Transverse colon (tissue), 4 donors: Measurements from ENCODE around the gene CCDC69. TPM values are rescaled to one million over a fixed set of nuclear protein-coding genes. Genes with fewer than 3 reads are reported as not detected.

Experiments
- DNase-seq: peaks from one replicate; pipeline ENCODE4 v3.0.0-alpha.2; 2019
- H3K27ac ChIP-seq, 4 donors: fragments of 200-600 bp; sonication (generic); 2 replicates each; pipeline ENCODE4 v1.5.1; 2016 to 2018; ENCODE audit warnings: inconsistent platforms in 4 of 4
- H3K27me3 ChIP-seq: fragments of 200-600 bp; sonication (generic); 2 replicates; pipeline ENCODE4 v1.5.1; 2017; ENCODE audit warnings: inconsistent platforms
- H3K36me3 ChIP-seq, 4 donors: fragments of 200-600 bp; sonication (generic); 2 replicates each; pipeline ENCODE4 v1.5.1; 2017 to 2019; ENCODE audit warnings: inconsistent platforms in 4 of 4
- H3K4me1 ChIP-seq, 4 donors: fragments of 200-600 bp; sonication (generic); 2 replicates each; pipeline ENCODE4 v1.5.1; 2017 to 2020; ENCODE audit warnings: inconsistent platforms in 4 of 4
- H3K4me3 ChIP-seq, 4 donors: fragments of 200-600 bp; sonication (generic); 1 replicate in 1 of 4; 2 replicates in 3 of 4; pipeline versions ENCODE4 v1.5.1 to v1.6.1; 2017 to 2019; ENCODE audit warnings: inconsistent platforms in 4 of 4
- H3K9me3 ChIP-seq, 2 donors: fragments of 200-600 bp; sonication (generic); 2 replicates each; pipeline ENCODE4 v1.5.1; 2017 to 2019; ENCODE audit warnings: inconsistent platforms in 2 of 2
- CTCF ChIP-seq, 5 experiments: fragments of 200-600 bp in 3 of 5; fragments of 450-650 bp in 2 of 5; sonication (generic) in 3 of 5; IDR thresholded peaks; 1 replicate in 2 of 5; 2 replicates in 3 of 5; pipeline ENCODE4 v1.5.1; 2016 to 2017; ENCODE audit warnings: antibody characterized with exemption in 5 of 5, inconsistent platforms in 3 of 5, mild to moderate bottlenecking in 2 of 5, moderate library complexity in 1 of 5
- EP300 ChIP-seq: sonication (generic); formaldehyde crosslinking; IDR thresholded peaks from one replicate; pipeline ENCODE4 v1.6.1; 2017; ENCODE audit warnings: antibody characterized with exemption, low read depth
- POLR2A ChIP-seq: fragments of 450-650 bp; IDR thresholded peaks from one replicate; pipeline ENCODE4 v1.6.1; 2016; ENCODE audit warnings: antibody characterized with exemption, mild to moderate bottlenecking, moderate library complexity
- POLR2AphosphoS5 ChIP-seq, 3 donors: sonication (generic); formaldehyde crosslinking; IDR thresholded peaks; one replicate each; pipeline ENCODE4 v1.6.1; 2016; ENCODE audit warnings: antibody characterized with exemption in 3 of 3
- WGBS, 2 donors: methylation state at CpG; one replicate each; pipeline ENCODE4 v1.1.5; 2018; ENCODE audit warnings: low coverage in 1 of 2; 5-methylcytosine and 5-hydroxymethylcytosine counted together
- in situ Hi-C, 4 donors: fragments of 200-750 bp; cut with MboI; loops; one replicate each; pipeline versions ENCODE4 v1.15.0 to v1.15.1; 2017; ENCODE audit warnings: low sequenced_read_pairs in 3 of 4, low pct_ligation_motif_present in 1 of 4, low pct_unique_long_range_greater_than_20kb in 1 of 4
- intact Hi-C: fragments of 100-400 bp; cut with DNase I; formaldehyde crosslinking; loops from one replicate; pipeline ENCODE4 v1.15.1; 2023; ENCODE audit warnings: low total_unique reads
- total RNA-seq, 4 donors: library from RNA; depleted of rRNA; stranded (reverse); fragments of >200 nt; gene quantifications; one replicate each; pipeline ENCODE4 v1.1.0, GENCODE V29; 2016

CCDC69 gene
- total RNA-seq, 4 donors from 2014 or later, result 37.7 to 89.2 (median 62.1) TPM

- WGBS, 2 donors, result 92 to 100% methylated on average over 1 to 6 of the region's 7 CpGs
- intact Hi-C loops (no loop called here), in situ Hi-C loops (no loop called here)
- H3K4me3 ChIP-seq, result no peak overlapping the region
- DNase-seq, result no peak
- TF ChIP-seq EP300 (no peak), POLR2A (no peak), CTCF (IDR thresholded peaks at IDR 0.05) (no peak), POLR2AphosphoS5 (IDR thresholded peaks at IDR 0.05) (no peak)
- no peaks in the 10 kb centered on the region for H3K9me3 ChIP-seq
- peaks cover 0 to 5% (median 0%) of the 10 kb centered on the region in 4 donors for H3K36me3 ChIP-seq
- H3K4me1 ChIP-seq, result no peaks in the 10 kb centered on the region
- H3K27ac ChIP-seq, result no peak overlapping the region
- H3K27me3 ChIP-seq, result no peaks in the 10 kb centered on the region
Measured at GRCh38 chr5:151183456-151184245, 40.2 kb downstream of the CCDC69 start.

- Histone ChIP-seq H3K4me3 (no peak overlapping the region), H3K27me3 (no peaks in the 10 kb centered on the region), H3K4me1 (no peaks in the 10 kb centered on the region), H3K36me3 (peaks cover 0 to 5% (median 0%) of the 10 kb centered on the region in 4 donors), H3K27ac (no peak overlapping the region), H3K9me3 (no peaks in the 10 kb centered on the region)
- intact Hi-C loops, result no loop called here
- in situ Hi-C loops, result no loop called here
- no peak for TF ChIP-seq POLR2AphosphoS5 (IDR thresholded peaks at IDR 0.05)
- DNase-seq, result no peak
- 92% methylated on average over 8 of the region's 8 CpGs; no CpG with 5 or more reads in 1 of the 2 donors for WGBS, 2 donors
Measured at GRCh38 chr5:151182976-151183375, 40.9 kb downstream of the CCDC69 start.

GRCh38 chr5:151182524-151182900, 41.4 kb downstream of the CCDC69 start:
- no peaks in the 10 kb centered on the region for H3K9me3 ChIP-seq
- in situ Hi-C loops (no loop called here), intact Hi-C loops (no loop called here)
- no peak overlapping the region for H3K4me3 ChIP-seq
- DNase-seq, result no peak
- H3K27me3 ChIP-seq, result no peaks in the 10 kb centered on the region
- TF ChIP-seq CTCF (IDR thresholded peaks at IDR 0.05), result no peak
- TF ChIP-seq POLR2AphosphoS5 (IDR thresholded peaks at IDR 0.05), result no peak
- no peak for TF ChIP-seq POLR2A
- no peak for TF ChIP-seq EP300
- peaks cover 0 to under 1% (median 0%) of the 10 kb centered on the region in 4 donors for H3K36me3 ChIP-seq
- H3K27ac ChIP-seq, result no peak overlapping the region
- WGBS, 2 donors, result 89 to 100% methylated on average over 1 to 4 of the region's 4 CpGs
- H3K4me1 ChIP-seq, result no peaks in the 10 kb centered on the region

GRCh38 chr5:151181818-151182523, 41.9 kb downstream of the CCDC69 start:
- H3K4me1 ChIP-seq, result no peaks in the 10 kb centered on the region
- H3K27me3 ChIP-seq, result no peaks in the 10 kb centered on the region
- WGBS, 2 donors, result 85 to 100% methylated on average over 1 to 4 of the region's 4 CpGs
- in situ Hi-C loops, result no loop called here
- no peak overlapping the region for H3K27ac ChIP-seq
- no peak for TF ChIP-seq POLR2A
- TF ChIP-seq POLR2AphosphoS5 (IDR thresholded peaks at IDR 0.05), result no peak
- no peak for TF ChIP-seq EP300
- TF ChIP-seq CTCF (IDR thresholded peaks at IDR 0.05), result no peak
- intact Hi-C loops, result no loop called here
- H3K4me3 ChIP-seq, result no peak overlapping the region
- no peaks in the 10 kb centered on the region for H3K36me3 ChIP-seq
- no peak for DNase-seq
- H3K9me3 ChIP-seq, result no peaks in the 10 kb centered on the region
